ENCODE data around the gene CADPS.

Gene CADPS

GRCh38 chr3:62375655-62376453 is 499.4 kb downstream of the CADPS start:
- no peak overlapping the region for H3K4me3 ChIP-seq (ENCODE audit: low read depth, low read length)
- DNase-seq (ENCODE audit: low read depth) = no peak
- TF ChIP-seq CTCF (IDR thresholded peaks at IDR 0.05; ENCODE audit: insufficient read depth, low read depth, low read length, missing control alignments) = no peak

- no peak overlapping the region for H3K4me3 ChIP-seq (ENCODE audit: low read depth, low read length)
- no peak for DNase-seq (ENCODE audit: low read depth)
- TF ChIP-seq CTCF (IDR thresholded peaks at IDR 0.05; ENCODE audit: insufficient read depth, low read depth, low read length, missing control alignments) = no peak
Observed at GRCh38 chr3:62374341-62375218, 500.6 kb downstream of the CADPS start.

DNA sequence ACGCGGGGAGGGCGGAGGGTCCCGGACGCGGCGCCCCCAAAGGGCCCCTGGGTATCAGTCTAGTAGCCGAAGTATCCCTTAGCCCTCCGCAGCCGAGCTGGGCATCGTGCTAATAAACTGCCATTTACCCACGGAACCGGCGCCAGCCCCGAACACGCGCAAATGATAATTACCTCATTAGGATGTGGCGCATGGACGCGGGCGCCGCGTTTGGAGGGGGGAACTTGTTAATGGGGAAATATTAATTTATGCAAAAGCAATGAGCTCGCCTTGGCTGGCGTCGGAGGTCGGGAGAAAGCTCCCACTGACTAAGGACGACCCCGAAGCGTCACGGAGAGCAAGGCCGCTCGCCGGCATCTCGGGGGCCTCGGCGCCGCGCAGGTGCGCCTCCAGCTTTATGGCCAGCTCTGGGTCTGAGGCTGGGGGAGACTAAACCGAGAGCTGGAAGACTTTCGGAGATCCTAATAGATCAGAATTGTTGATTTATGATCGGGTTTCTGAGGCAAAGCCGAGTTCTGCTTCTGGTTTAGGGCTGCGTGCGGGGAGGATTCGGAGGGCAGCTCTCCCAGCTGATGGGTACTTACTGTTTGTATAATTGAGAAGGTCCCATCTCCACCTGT is 501.4 kb downstream of the CADPS start:
- DNase-seq (ENCODE audit: low read depth) = no peak
- H3K4me3 ChIP-seq (ENCODE audit: low read depth, low read length) = no peak overlapping the region
- no peak for TF ChIP-seq CTCF (IDR thresholded peaks at IDR 0.05; ENCODE audit: insufficient read depth, low read depth, low read length, missing control alignments)

DNA sequence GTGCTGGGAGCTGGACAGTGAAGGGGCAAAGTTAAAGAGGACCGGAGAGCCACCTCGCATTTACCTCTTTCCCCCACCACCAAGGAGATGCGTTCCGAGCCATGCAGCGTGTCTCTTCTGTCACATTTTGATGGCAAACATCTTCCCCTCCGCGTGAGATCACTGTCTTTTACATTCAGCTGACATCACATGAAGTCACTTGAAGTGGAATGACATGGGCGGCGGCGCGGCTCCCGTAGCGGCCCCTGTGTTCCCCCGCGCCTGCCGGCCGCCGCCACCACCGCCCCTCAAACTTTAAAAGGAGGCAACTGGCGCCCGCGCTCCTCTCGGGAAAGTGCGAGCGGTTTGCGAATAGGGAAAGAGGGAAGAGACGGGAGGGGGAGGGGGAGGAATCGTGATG is 502.0 kb downstream of the CADPS start, which contains the start of gene FEZF2:
TSS of gene FEZF2 (minus strand) at position 336 of the 400 bp plus-strand sequence. CDS start 682 bp downstream, outside the sequence.
- TF ChIP-seq CTCF (IDR thresholded peaks at IDR 0.05; ENCODE audit: insufficient read depth, low read depth, low read length, missing control alignments) = no peak
- H3K4me3 ChIP-seq (ENCODE audit: low read depth, low read length) = no peak within 1 kb of the TSS
- DNase-seq (ENCODE audit: low read depth) = no peak

- TF ChIP-seq CTCF (IDR thresholded peaks at IDR 0.05; ENCODE audit: insufficient read depth, low read depth, low read length, missing control alignments) = no peak
- H3K4me3 ChIP-seq (ENCODE audit: low read depth, low read length) = no peak overlapping the region
Observed at GRCh38 chr3:62372621-62373041, 502.6 kb downstream of the CADPS start.

DNA sequence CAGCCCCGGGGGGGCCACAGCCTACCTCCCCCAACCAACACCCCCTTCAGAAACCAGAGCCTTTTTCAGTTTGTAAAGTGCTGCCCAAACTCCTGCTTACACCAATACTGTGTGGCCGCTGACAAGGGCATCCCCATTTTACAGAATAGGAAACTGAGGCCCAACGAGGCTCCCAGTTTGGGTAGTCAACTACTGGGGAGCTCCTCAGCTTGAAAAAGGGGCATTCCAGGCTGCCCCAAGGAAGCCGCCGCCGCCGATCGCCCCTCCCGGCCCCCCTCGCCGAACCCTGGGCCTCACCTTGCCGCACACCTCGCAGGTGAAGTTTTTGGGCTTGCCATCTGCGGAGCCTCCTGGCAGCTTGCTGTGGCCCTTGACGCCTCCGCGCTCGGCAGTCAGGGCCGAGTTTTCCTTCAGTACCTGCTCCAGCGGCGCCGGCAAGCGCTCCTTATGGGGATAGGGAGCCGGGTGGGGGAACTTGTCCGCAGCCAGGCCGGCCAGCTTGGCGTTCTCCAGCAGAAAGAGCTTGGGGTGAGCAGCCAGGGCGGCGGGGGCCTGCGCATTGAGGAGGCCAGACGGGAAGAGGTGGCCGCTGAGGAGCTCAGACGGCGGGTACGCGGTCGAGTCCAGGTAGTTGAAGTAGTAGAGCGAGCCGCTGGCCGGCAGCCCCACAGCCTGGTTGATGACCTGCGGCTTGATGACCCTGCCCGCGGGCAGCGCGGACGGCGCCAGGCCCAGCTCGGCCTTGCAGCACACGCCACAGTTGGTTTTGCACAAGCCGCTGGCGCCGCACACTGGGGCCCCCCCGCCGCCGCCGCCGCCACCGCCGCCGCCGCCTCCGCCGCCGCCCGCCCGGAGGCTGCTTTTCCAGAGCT is 503.3 kb downstream of the CADPS start:
- no peak for TF ChIP-seq CTCF (IDR thresholded peaks at IDR 0.05; ENCODE audit: insufficient read depth, low read depth, low read length, missing control alignments)
- no peak overlapping the region for H3K4me3 ChIP-seq (ENCODE audit: low read depth, low read length)
- no peak for DNase-seq (ENCODE audit: low read depth)

More at GRCh38 chr3:62372621-62373041, 502.6 kb downstream of the CADPS start:
- DNase-seq (ENCODE audit: low read depth) = no peak
